Stimulated activated CD8-positive, alpha-beta memory T cell treated with anti-CD3 and anti-CD28 coated beads, Interleukin-2, amount 100 ng/mL, for 48 hours (primary cell): ENCODE data around the gene SLC17A2.

Source experiments
- DNase-seq, 2 donors: peaks; one replicate each; pipeline ENCODE4 v3.0.0-alpha.2; 2020; ENCODE audit warnings: low read depth in 2 of 2

Gene SLC17A2, protein sequence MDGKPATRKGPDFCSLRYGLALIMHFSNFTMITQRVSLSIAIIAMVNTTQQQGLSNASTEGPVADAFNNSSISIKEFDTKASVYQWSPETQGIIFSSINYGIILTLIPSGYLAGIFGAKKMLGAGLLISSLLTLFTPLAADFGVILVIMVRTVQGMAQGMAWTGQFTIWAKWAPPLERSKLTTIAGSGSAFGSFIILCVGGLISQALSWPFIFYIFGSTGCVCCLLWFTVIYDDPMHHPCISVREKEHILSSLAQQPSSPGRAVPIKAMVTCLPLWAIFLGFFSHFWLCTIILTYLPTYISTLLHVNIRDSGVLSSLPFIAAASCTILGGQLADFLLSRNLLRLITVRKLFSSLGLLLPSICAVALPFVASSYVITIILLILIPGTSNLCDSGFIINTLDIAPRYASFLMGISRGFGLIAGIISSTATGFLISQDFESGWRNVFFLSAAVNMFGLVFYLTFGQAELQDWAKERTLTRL

GRCh38 chr6:25930532-25931410 is at the start of gene SLC17A2:
Gene SLC17A2, minus strand, starts transcription at chr6:25930691. Its CDS starts 4,895 bp downstream, at chr6:25925796.
- no peak for DNase-seq

GRCh38 chr6:25975923-25976560 is 45.6 kb upstream of the SLC17A2 start:
- DNase-seq, result no peak

DNA sequence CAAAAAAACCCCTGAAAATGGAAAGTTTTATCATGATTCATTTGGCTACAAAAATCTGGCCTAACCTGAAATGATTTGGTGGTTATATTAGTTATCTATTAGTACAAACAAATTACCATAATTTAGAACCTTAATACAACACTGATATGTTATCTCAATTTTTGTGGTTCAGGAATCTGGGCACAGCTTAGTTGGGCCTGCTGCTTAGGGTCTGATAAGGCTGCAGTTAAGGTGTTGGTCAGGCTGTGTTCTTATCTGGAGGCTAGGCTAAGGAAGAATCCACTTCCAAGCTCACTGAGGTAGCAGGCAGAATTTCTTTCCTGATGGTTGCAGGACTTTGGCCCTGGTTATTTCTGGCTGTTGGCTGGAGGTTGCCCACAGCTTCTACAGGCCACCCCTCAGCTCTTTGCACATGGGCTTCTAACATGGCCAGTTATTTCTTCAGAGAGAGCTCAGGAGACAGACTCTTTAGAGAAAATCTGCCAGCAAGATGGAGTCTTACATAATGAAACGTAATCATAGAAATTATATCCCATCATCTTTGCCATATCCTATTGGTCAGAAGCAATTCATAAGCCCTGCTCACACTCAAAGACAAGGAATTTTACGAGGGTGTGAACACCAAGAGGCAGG is 43.5 kb upstream of the SLC17A2 start:
- DNase-seq, result no peak

- no peak for DNase-seq
Measured at GRCh38 chr6:25972902-25973301, 42.4 kb upstream of the SLC17A2 start.

GRCh38 chr6:25972128-25972527 is 41.6 kb upstream of the SLC17A2 start:
- DNase-seq, result no peak

GRCh38 chr6:25971187-25971821 is 40.8 kb upstream of the SLC17A2 start:
- no peak for DNase-seq

DNA sequence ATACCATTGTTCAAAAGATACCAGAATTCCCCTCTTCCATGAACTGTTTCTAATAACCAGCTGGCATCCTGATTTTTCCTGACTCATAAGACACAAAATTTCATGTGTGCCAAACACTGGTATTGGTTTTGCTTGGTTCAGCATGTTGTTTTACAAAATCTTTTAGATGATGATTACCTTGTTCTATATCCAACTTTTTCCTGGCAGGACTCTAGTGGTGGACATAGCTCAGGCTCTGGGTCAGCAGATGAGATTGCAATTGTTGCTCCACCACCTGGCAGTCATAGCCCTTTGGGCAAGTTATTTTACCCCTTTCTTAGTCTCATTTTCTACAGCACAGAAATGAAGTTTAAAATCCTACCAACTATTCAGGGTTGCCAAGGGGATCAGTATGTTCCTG is 38.3 kb upstream of the SLC17A2 start:
- DNase-seq, result no peak

- DNase-seq, result no peak
Measured at GRCh38 chr6:25966711-25967110, 36.2 kb upstream of the SLC17A2 start.

DNA sequence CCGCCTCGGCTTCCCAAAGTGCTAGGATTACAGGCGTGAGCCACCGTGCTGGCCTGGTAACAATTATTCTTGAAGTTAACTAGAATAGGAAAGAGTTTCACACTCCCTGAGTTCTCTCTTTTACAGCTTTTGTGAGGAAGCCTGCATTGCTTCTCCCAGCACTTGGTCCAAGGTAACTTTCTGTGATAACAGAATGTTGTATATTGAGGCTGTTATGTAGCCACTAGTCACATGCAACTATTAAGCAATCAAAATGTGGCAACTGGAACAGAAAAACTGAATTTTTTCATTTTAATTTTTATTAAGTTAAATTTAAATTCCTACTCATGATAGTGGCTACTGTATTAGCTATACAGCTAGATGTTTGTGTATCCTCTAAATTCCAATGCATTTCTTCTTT is 34.6 kb upstream of the SLC17A2 start:
- DNase-seq, result no peak

GRCh38 chr6:25963426-25964123 is 33.1 kb upstream of the SLC17A2 start:
- DNase-seq, result no peak

GRCh38 chr6:25962149-25963127 is 31.9 kb upstream of the SLC17A2 start, which contains the start of gene TRIM38:
Gene TRIM38, plus strand, starts transcription at chr6:25962802. Its CDS starts 3,721 bp downstream, at chr6:25966523.
- DNase-seq, result peak; percentile 28 to 32

DNA sequence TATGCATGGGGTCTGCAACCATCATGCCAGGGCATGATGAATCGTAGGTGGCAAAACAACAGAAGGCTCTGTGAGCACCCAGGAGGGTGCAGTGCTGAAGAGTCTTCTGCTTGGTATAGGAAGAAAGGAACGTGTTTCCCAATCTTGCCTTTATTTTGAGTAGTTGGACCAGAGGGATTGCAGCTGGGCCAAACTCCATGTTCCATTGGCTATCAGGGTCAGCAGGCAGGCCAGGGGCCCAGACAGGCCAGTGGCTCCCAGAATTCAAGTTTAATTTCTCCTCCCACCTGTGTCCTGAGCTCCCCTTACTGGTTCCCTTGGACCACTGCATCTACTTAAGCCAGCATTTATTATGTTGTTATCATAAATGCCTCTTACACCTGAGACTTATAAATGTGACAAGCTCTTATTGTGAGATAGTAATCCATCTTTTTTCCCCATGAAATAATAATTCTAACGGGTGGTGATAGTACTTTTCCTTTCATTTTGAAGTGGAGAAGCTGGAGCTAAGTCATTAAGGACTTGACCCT is 31.2 kb upstream of the SLC17A2 start:
- no peak for DNase-seq

- DNase-seq, result peak in 1 of 2 donors; percentile 34
Measured at GRCh38 chr6:25960734-25961133, 30.2 kb upstream of the SLC17A2 start.

DNA sequence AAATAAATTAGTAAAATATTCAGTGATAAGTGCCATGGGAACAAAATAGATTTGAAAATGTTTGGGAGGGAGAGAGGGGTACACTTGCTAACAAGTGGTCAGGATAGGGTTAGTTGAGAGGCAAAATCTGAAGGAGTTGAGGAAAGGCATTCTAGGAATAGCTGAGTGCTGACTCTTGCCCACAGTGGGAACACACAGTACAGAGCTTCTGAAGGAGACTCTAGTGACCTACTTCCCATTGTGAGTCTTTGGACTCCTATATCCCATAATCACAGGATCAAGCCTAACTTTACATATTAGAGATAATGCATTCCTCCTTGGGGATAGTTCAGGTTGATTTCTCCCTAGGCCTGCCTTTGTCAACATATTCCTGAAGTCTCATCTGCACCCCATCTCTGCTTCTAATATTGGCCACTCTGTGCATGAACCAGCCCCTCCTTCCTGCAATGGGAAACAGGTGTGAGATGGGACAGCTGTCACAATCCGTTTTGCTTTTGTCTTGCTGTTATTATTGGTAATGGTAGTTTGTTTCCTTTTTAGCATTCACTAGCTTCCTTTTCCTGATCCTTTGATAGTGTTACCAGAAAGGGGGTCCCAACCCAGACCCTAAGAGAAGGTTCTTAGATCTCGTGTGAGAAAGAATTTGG is 29.5 kb upstream of the SLC17A2 start:
- no peak for DNase-seq

DNA sequence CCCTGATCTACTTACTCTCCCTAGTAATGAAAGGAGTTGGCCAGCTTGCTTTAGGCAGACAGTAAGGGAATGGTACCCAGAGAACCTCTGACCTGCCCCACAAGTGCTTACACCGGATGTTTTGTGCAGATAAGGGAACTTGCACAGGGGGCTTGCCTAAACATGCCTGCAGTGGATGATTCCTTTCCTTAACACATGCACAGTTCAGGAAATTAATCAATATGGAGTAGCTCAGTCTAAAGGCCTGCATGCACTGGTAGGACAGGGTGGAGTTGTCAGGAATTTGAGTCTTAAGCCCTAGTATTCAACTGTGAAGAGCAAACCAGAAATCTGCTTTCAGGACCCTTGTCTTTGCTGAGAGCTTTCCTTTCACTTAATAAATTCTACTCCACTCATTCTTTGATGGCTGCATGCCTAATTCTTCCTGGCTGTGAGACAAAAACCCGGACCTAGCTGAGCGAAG is 28.2 kb upstream of the SLC17A2 start:
- DNase-seq, result no peak

DNA sequence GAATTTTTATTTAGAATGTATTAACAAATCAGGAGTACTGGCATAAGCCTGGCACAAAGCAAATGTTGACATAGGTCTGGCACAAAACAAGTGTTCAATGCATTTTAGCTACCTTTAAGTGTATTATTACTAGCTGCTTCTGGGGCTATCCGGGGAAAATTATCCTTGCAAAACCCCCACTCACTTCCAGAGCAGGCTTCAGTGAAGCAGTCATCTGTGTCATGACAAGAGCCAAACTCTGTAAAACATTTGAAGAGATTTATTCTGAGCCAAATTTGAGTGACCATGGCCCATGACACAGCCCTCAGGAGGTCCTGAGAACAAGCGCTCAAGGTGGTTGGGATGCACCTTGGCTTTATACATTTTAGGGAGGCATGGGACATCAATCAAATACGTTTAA is 25.7 kb upstream of the SLC17A2 start:
- DNase-seq, result no peak

GRCh38 chr6:25954756-25955155 is 24.3 kb upstream of the SLC17A2 start:
- no peak for DNase-seq

DNA sequence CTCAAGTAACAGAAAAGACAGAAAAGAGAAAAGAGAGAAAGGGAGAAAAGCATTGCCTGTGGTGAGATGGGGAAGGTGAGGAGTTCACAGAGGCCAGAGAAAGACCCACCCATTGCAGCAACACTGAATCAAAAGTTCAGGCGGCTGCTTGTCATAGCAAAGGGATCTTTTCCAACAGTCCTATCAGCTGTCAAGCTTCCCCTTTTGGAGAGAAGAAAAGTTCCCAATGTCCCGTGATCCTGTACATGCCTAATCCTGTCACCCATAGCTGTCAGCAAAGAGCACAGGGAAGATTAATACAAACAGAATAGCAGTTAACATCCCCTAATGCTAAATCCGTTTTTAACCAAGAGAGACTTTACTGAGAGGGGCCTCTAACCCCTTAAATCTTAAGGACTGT is 23.2 kb upstream of the SLC17A2 start:
- DNase-seq, result no peak
